Measurements from ENCODE around the gene PHF12. TPM values are rescaled to one million over a fixed set of nuclear protein-coding genes. Genes with fewer than 3 reads are reported as not detected.

Gene PHF12
- total and polyA plus RNA-seq, 2 of the 13 experiments (the other 11 are each of a cell fraction or from before 2014, with no cell fraction given), result 9.8 to 17.1 TPM

- no peak for TF ChIP-seq GLMP (CRISPR knock-in tag; IDR thresholded peaks at IDR 0.05; ENCODE audit: borderline replicate concordance)
- TF ChIP-seq POLR2G (IDR thresholded peaks at IDR 0.05; ENCODE audit: low read depth, low read length), result peak; percentile 20; the same call in 1 of the 2 replicates
- TF ChIP-seq ZNF552 (CRISPR knock-in tag; IDR thresholded peaks at IDR 0.05; ENCODE audit: borderline replicate concordance), result no peak
- TF ChIP-seq ZNF687 (CRISPR knock-in tag; IDR thresholded peaks at IDR 0.05), result peak; percentile 10
- no peak for TF ChIP-seq KDM1A (CRISPR knock-in tag; IDR thresholded peaks at IDR 0.05)
- TF ChIP-seq RBFOX2 (IDR thresholded peaks at IDR 0.05; ENCODE audit: low read depth, low read length), result peak; percentile 18
- TF ChIP-seq ZBED4 (CRISPR knock-in tag; IDR thresholded peaks at IDR 0.05; ENCODE audit: borderline replicate concordance), result no peak
- TF ChIP-seq ZNF710 (CRISPR knock-in tag; IDR thresholded peaks at IDR 0.05; ENCODE audit: borderline replicate concordance), result 0 out of 2 replicates have a peak, but pooled peaks have one; percentile 0
- 0 out of 2 replicates have a peak, but pooled peaks have one; percentile 12 for TF ChIP-seq SATB2 (CRISPR knock-in tag; IDR thresholded peaks at IDR 0.05)
- TF ChIP-seq ZBTB7A (CRISPR knock-in tag; IDR thresholded peaks at IDR 0.05), result 0 out of 2 replicates have a peak, but pooled peaks have one; percentile 45
- TF ChIP-seq BRD4 (CRISPR knock-in tag; IDR thresholded peaks at IDR 0.05), result 0 out of 2 replicates have a peak, but pooled peaks have one; percentile 11
- TF ChIP-seq POLR2A (IDR thresholded peaks at IDR 0.05; ENCODE audit: insufficient read depth in 1 of 2, low read depth in 2 of 2, low read length in 2 of 2), result peak in 1 of 2 experiments; percentile 32; a peak in 2 of 4 replicates
- TF ChIP-seq MXD1 (CRISPR knock-in tag; IDR thresholded peaks at IDR 0.05), result no peak
- TF ChIP-seq ERF (CRISPR knock-in tag; IDR thresholded peaks at IDR 0.05), result no peak
- no peak for TF ChIP-seq IRF2 (CRISPR knock-in tag; IDR thresholded peaks at IDR 0.05)
- no peak for TF ChIP-seq SRF (IDR thresholded peaks at IDR 0.05; ENCODE audit: low read depth, low read length)
- no peak for TF ChIP-seq NFKB2 (CRISPR knock-in tag; IDR thresholded peaks at IDR 0.05; ENCODE audit: borderline replicate concordance)
- no peak for TF ChIP-seq KDM3A (CRISPR knock-in tag; IDR thresholded peaks at IDR 0.05; ENCODE audit: low read depth)
Observed at GRCh38 chr17:28897769-28898526, 53.4 kb downstream of the PHF12 start (continued).
